Left lobe of liver (tissue), 2 donors: ENCODE measurements around the gene ANKRD13B. TPM values are rescaled to one million over a fixed set of nuclear protein-coding genes. Genes with fewer than 3 reads are reported as not detected.
"Not testable (repeated sequence)": the region's sequence is repeated elsewhere in the genome, so short reads cannot be mapped to it uniquely, and the experiment has no call there.

Experiments used
- ATAC-seq: fragments of 200-7000 bp; cut with Tn5 transposase; one replicate; pipeline ENCODE4 v1.9.1; 2020; ENCODE audit warnings: mild to moderate bottlenecking, moderate library complexity
- DNase-seq: peaks from one replicate; pipeline ENCODE4 v3.0.0-alpha.2; 2020; ENCODE audit warnings: low spot score
- total RNA-seq: library from RNA; stranded (reverse); gene quantifications from one replicate; pipeline ENCODE4 v1.2.1, GENCODE V29; 2021
- donor health status: DM: no; HTN: no; CAD: no; lungs with moderate emphysema.
- donor health status: DM: no; HTN: yes; CAD: no.

ANKRD13B gene
- total RNA-seq, 1 donor from 2014 or later: 1.3 TPM

DNA sequence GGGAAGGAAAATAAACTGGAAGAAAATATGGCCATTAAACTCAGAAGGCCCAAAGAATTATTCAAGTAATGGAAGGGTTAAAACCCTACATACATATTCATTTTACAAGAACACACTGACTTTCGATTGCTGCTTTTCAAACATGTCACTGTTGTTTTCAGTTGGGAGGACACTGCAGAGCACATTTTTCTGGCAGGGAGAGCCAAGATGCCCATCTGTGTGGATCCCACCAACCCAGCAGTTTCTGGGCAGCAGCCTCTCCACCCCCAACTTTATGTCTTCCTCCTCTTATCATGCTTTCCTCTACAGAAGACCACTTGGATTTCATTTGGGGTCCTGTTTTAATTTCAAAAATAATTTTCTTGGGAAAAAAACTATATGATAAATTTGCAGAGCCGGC, 36.9 kb downstream of the ANKRD13B start:
- no peak for DNase-seq
- ATAC-seq: no peak

DNA sequence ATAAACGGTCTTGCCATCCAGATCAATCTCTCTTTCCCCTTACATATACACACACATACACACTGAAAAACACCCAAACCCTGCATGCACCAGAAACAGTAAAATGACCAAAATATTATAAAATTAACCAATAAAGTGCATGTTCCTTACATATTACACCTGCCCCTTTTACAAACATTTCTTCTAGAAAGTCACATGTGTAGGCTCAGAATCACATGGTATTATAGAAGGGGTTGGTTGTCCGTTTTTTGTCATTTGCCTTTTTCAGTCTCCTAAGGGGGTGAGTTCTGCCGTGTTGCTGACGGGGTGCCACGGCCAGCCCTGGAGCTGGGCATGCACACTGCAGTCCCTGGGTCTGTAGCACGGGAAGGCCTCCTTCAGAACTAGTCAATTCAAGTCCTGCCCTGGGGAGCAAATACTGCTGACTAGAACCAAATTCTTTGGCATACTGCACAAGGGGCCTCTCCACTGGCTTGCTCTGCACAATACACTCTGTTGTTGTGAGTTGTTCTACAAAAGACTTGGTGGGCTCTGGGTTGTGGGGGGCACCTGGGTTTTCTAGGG, 37.8 kb downstream of the ANKRD13B start:
- ATAC-seq: no peak

DNA sequence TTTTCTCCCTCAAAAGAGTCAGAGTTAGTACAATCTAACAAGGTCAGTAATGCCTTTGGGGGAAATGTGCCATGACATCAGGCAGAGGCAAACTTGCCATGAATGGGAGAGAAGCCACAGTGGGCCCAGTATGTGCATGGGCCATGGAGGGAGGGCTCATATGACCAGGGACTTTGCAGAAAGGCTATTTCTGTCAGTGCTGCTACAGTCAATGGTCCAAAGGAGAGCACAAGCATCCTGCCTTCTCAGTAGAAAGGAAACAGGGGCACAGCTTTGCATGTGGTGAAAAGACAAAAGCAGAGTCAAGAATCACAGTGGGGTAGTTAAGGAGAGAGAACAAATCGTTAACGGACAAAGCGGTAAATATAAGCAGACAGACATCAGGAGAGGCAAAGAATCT, 41.0 kb downstream of the ANKRD13B start:
- DNase-seq (no peak), ATAC-seq (no peak)

More for the DNA sequence above, 37.8 kb downstream of the ANKRD13B start:
- DNase-seq: no peak

DNA sequence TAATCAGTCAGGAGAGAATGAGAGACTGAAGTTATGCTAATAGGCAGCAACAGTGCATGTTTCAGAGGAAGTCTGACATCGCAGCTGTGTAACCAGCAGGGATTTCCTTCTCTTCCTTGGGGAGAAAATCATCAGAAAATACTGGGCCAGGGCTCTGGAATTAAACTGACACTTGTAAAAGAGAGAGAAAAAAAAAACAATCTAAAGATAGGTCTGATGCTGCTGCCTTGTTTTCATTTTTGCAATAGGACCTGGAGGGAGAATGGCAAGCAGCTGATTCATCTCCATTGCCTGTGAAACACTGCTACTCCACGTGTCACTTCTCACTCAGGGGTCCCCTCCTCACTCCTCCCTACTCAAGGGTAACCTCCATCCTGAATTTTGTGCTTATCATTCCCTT, 47.5 kb downstream of the ANKRD13B start:
- DNase-seq (no peak), ATAC-seq (no peak)

DNA sequence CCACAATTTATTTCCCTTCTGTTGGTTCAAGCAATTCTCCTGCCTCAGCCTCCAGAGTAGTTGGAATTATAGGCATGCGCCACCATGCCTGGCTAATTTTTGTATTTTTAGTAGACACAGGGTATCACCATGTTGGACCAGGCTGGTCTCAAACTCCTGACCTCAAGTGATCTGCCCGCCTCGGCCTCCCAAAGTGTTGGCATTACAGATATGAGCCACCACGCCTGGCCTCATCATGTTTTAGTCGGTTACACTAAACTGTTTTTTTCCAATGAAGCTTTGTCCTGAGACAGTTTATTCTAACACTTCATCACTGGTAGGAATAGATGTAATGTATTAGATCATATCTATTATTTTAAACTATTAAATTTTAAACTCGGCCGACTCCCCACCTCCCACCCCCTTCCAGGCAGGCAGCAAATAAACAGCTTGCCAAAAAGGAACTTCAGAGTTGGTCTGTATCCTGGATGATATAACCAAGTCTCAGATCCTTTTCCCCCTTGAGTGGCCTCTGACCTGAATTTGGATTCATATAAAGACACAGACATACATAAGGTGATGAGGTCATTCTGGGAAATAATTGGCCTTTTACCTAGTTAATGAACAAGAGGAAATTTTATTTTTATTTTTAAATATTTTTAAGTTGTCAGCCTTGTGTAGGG, 48.2 kb downstream of the ANKRD13B start:
- no peak for DNase-seq
- no peak for ATAC-seq

DNA sequence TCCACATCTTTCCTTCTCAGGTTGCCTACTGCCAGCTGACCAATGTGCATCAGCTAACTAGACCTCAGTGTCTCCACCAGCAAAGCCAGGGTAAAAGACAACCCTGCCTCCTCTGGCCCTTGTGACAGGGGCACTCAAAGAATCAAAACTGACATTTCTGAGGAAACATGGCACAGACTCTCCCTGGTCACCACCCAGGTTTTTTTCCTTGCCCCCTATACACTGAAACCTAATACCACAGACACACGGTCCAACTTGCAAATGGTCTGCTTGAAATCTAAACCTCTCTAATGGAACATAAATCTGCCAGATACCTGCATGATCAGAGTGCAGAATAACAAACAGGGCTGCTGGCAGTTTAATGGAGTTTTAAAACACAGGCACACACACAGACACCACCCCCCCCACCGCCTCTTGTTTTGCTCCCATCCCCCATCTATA, 49.3 kb downstream of the ANKRD13B start:
- DNase-seq (no peak), ATAC-seq (no peak)

DNA sequence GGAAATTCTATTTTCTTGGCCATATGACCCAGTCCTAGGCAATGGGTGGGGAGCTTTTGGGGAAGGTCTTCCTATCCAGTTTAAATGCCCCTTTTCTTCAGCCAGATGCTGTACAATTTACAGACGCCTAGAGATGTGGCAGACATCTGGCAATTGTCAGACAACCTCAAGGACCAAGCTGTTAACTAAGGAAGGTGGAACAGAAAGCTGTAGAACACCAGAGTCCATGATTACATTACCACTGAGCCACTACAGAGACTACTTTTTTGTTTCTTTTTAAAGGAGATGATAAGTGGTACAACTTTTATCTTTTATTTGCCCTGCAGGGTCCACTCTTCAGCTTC, 50.9 kb downstream of the ANKRD13B start:
- DNase-seq: no peak
- no peak for ATAC-seq

DNA sequence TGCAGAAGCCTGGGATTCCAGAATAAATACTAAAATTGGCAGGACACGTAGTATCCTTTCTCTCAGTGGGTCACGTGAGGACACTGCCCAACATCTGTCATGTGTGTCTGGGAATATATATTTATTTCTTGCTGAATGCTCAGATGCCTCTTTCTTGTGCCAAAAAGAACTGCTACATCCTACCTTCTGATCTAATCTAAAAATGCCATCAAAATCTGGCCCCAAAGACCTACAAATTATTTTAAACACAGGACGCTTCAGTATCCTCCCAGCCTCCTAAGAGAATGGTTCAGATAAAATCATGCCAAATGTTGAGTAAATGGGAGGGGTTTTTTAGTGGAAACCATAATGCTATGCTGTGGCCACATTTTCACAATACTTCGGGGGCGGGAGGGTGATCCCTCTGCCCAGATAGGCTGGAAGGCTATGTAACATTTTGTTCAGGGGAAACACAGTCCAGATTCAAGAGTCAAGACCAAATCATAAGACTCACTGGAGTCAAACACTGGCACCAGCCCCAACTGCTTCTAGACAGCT, 52.7 kb downstream of the ANKRD13B start:
- ATAC-seq: peak; percentile 84

DNA sequence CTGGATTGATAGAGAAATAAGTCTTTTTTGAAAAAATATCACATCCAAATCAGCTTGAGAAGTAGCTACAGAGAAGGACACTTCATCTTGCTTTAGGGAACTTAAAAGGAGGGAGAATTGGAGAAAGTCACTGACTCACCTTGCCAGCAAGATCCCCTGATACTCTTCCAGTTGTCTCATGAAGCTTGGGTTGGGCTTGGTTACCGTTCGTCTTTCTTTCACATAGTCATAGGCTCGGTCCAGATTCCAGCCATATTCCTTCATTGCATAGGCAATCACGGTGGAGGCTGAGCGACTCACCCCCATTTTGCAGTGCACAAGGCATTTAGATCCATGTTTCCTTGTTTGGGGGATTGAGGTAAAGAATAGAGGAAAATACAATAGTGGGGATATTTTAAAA, 55.1 kb downstream of the ANKRD13B start:
- ATAC-seq: no peak
- DNase-seq: no peak

More for the DNA sequence above, 52.7 kb downstream of the ANKRD13B start:
- DNase-seq: no peak

DNA sequence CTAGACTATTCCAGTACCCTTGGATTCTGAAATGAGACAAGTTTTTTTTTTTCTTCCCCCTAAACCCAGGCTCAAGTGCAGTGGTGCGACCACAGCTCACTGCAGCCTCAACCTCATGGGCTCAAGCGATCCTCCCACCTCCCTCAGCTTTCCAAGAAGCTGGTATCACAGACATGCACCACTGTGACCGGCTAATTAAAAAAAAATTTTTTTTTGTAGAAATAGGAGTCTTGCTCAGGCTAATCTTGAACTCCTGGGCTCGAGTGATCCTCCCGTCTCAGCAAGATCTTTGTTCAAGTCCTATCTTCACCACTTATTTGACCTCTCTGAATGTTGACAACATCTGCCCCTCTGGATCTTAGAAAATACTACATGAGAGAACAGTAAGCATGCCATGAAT, 56.4 kb downstream of the ANKRD13B start:
- DNase-seq (no peak), ATAC-seq (no peak)

DNA sequence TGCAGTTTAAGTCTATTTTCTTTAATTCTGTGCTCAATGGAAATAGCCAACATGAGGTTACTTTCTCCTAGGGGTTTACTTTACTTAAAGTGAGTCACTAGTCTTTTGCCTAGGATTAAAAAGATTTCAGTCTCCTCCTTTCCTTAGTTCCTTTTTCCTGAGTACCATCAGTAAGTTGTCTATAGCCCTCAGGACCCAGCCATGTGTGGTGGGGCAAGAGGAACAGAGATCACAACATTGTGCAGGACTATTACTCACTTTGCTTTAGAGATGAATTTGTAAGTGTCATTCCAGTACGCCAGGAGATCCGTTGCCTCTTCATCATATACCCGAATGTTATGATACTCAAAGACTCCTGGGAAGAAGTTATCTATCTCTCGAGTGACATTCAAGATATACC, 57.5 kb downstream of the ANKRD13B start:
- ATAC-seq (no peak), DNase-seq (no peak)

DNA sequence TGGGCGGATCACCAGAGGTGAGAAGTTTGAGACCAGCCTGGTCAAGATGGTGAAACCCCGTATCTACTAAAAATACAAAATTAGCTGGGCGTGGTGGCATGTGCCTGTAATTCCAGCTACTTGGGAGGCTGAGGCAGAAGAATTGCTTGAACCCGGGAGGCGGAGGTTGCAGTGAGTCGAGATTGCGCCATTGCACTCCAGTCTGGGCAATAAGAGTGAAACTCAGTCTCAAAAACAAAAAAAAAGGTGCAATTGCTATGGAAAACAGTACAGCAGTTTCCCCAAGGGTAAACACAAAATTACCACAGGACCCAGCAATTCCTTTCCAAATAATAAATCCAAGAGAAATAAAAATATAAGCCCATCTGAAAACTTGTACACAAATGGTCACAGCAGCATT, 59.0 kb downstream of the ANKRD13B start:
- not testable (repeated sequence) for ATAC-seq, DNase-seq

DNA sequence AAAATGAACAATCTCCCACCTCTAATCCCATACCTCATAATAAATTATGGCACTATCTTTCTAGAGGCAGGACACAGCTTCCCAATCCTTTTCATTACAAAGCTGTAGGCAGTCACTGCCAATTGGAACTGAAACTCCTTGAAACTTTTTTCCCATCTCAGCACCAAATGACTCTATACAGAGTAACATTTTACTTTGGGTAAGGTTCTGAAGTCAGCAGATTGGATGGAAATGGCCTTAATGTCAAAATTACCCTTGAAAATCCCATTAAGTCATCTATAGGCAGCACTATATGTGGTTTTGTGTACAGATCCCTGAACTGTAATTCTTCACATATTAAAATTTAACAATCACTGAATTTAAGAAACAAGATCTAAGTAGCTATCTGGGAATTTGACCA, 60.0 kb downstream of the ANKRD13B start:
- ATAC-seq (no peak), DNase-seq (no peak)

DNA sequence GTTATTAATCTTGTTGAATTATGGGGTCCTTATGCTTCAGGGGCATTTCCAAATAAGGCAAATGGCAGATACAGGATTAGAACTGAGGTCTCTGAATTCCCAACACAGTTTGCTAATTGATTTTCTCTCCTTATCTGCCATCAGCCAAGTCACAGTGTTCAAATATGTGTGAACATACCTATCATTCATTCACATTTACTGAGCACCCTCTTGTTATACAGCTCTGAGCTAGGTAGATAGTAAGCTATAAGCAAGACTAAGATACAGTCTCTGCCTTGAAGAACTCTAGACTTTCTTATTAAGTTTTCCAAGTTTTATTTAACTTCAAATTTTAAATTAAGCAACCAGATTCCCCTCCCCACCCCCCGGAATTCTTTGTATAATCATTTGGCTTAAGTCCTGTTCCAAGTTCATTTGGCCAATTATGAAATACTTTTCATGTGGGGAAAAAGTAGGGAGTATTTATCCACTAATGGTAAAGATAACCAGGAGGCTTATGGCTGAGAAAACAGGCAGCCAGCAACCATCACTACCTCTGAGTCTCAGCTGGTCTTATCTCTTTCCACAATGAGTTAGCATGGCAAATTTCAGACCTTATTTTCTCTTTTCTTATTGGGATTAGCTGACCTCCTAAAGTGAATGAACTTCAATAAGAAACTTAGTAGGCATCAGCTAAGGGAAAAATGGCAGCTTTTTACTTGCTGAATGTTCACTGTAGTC, 61.2 kb downstream of the ANKRD13B start:
- DNase-seq (no peak), ATAC-seq (no peak)

DNA sequence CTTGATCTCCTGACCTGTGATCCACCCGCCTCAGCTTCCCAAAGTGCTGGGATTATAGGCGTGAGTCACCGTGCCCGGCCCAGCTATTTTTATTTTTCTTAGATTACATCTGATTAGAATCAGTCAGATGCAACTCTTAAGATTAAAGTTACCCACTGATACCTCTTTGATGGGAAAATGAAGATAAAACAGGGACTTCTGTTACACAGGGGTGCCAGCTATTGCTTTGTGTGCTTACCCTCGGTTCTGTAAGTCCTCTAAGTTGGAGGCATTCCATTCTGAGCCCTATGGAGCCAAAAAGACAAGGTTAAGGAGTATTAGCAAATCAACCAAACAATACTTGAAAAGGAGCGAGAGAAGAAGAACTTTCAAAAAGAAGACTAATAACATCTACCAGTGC, 62.4 kb downstream of the ANKRD13B start:
- DNase-seq (no peak), ATAC-seq (no peak)

DNA sequence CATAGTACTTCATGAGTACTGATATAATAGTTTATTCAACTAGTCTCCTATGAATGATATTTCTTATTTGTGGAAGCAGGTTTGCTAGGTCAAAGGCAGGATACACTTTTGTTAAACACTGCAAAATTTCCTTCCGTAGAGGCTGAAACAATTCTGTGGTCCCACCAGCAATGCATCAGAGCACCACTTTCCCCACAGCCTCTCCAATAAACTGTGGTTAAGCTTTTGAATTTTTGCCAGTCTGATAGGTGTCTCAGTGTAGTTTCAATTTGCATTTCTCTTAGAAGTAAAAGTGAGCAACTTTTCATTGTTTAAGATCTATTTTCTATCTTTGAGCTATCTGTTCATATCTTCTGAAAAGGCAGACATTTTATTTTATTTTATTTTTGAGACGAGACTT, 66.2 kb downstream of the ANKRD13B start:
- DNase-seq (no peak), ATAC-seq (no peak)

DNA sequence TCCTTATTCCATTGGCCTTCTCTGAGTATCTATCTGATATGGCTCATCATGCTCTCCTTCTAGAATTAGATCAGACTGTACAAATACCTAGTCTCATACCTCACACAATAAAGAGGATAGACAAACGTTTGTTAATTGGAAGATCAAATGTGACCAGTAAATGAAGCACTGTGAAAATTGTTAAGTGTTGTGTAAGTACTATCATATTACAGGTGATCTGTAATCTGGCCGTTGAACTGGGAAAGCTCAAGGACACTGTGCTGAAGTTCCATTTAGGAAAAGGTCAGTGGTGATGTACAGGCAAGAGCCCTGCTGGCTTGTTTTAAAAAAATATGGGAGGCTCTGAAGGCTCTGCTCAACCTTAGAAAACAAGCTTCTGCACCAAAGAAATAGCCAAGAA, 68.3 kb downstream of the ANKRD13B start:
- peak; percentile 26 for ATAC-seq
- DNase-seq: no peak

DNA sequence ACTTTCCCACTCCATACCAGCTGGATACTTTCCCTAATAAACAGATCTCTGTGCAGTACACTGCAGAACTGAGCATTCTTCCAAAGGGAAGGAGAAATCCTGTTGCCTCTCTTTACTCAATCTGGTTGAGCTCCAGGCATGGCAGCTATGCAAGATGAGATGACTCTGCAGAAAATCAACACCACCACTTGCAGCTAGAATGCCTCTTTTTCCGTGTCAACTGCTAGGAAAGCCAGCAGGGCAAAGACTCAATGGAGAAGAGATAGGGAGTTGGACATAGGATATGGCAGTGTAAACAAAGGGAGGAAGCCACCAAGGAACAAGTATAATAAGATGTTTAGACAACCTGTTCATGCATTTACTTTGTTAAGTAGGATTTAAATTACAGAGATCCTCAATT, 70.2 kb downstream of the ANKRD13B start:
- peak; percentile 28 for ATAC-seq
- DNase-seq: no peak
